Endothelial cell of umbilical vein (primary cell): ENCODE data around the gene ANP32E. TPM values are rescaled to one million over a fixed set of nuclear protein-coding genes. Genes with fewer than 3 reads are reported as not detected.
"Not testable (repeated sequence)": the region's sequence is repeated elsewhere in the genome, so short reads cannot be mapped to it uniquely, and the experiment has no call there.

ENCODE experiments used
- BruUV-seq: library from RNA; stranded (reverse); fragments of 400-500 nt; replicated peaks from 2 replicates; lab custom pipeline; 2021; lab: Mats Ljungman, UMichigan
- CTCF ChIA-PET: fragments of 300-600, 350-600 bp; sonication (Branson Sonifier 250); formaldehyde crosslinking; loops from one replicate; lab custom pipeline; 2021; ENCODE audit warnings: antibody characterized with exemption, inconsistent platforms; lab: Charles Lee
- POLR2A ChIA-PET: fragments of 300-600, 350-600 bp; sonication (Branson Sonifier 250); formaldehyde crosslinking; loops from one replicate; lab custom pipeline; 2021; ENCODE audit warnings: antibody characterized with exemption, inconsistent platforms; lab: Charles Lee
- DNase-seq: peaks from one replicate; pipeline ENCODE4 v3.0.0-alpha.2; 2011; ENCODE audit warnings: low read depth, low spot score
- FAIRE-seq: peaks from 2 replicates; lab custom pipeline; 2011; peaks lifted over from hg19 to GRCh38; lab: Jason Lieb, UNC
- H2AFZ ChIP-seq: 2 replicates; pipeline ENCODE4 v1.6.0; 2012; ENCODE audit warnings: low read depth, low read length, control low read depth, inconsistent platforms
- H3K27ac ChIP-seq: 2 replicates; pipeline ENCODE4 v1.5.1; 2011; ENCODE audit warnings: low read depth, mild to moderate bottlenecking, control low read depth, low read length, moderate library complexity; ENCODE audit not compliant: insufficient read depth
- H3K27me3 ChIP-seq, 2 experiments: 2 replicates each; pipeline versions ENCODE4 v1.6.0 to v1.6.1; 2011; ENCODE audit warnings: low read length in 2 of 2, mixed read lengths in 1 of 2; ENCODE audit not compliant: control insufficient read depth in 2 of 2, insufficient read depth in 2 of 2
- H3K36me3 ChIP-seq, 2 experiments: 2 replicates in 1 of 2; 3 replicates in 1 of 2; pipeline ENCODE4 v1.5.1; 2011; ENCODE audit warnings: low read length in 2 of 2, mild to moderate bottlenecking in 1 of 2, moderate library complexity in 1 of 2; ENCODE audit not compliant: control insufficient read depth in 2 of 2, insufficient read depth in 2 of 2; ENCODE audit errors: extremely low read depth in 1 of 2
- H3K4me1 ChIP-seq: 3 replicates; pipeline ENCODE4 v1.5.1; 2011; ENCODE audit warnings: mild to moderate bottlenecking, low read length; ENCODE audit not compliant: control insufficient read depth, insufficient read depth; ENCODE audit errors: extremely low read depth
- H3K4me2 ChIP-seq: 2 replicates; pipeline ENCODE4 v1.6.1; 2011; ENCODE audit warnings: low read length, control low read depth, mixed read lengths; ENCODE audit not compliant: insufficient read depth
- H3K4me3 ChIP-seq, 3 experiments: fragments of 200-600 bp in 1 of 3; sonication (generic), shearing (Covaris generic) in 1 of 3; replicated peaks in 1 of 3; 2 replicates each; pipeline ENCODE4 v1.5.1; 2011 to 2016; ENCODE audit warnings: control low read depth in 3 of 3, low read length in 3 of 3, mild to moderate bottlenecking in 2 of 3, inconsistent platforms in 1 of 3, low read depth in 1 of 3, moderate library complexity in 1 of 3; ENCODE audit not compliant: insufficient read depth in 1 of 3
- H3K79me2 ChIP-seq: 2 replicates; pipeline ENCODE4 v1.6.0; 2012; ENCODE audit warnings: low read length, inconsistent platforms; ENCODE audit not compliant: control insufficient read depth, insufficient read depth
- H3K9ac ChIP-seq: replicated peaks from 2 replicates; pipeline ENCODE3; 2011; ENCODE audit warnings: low read length, control low read depth; ENCODE audit not compliant: insufficient read depth; ENCODE audit errors: extremely low read depth
- H3K9me1 ChIP-seq: replicated peaks from 3 replicates; pipeline ENCODE4 v1.6.0; 2011; ENCODE audit warnings: mild to moderate bottlenecking, low read length; ENCODE audit not compliant: control insufficient read depth, insufficient read depth; ENCODE audit errors: extremely low read depth
- H3K9me3 ChIP-seq: replicated peaks from 2 replicates; pipeline ENCODE4 v1.5.1; 2012; ENCODE audit warnings: low read length, inconsistent platforms; ENCODE audit not compliant: control insufficient read depth, insufficient read depth
- H4K20me1 ChIP-seq: replicated peaks from 2 replicates; pipeline ENCODE3; 2011; ENCODE audit warnings: mild to moderate bottlenecking, low read length; ENCODE audit not compliant: control insufficient read depth, insufficient read depth; ENCODE audit errors: extremely low read depth
- GATA2 ChIP-seq: IDR thresholded peaks from 2 replicates; pipeline ENCODE4 v1.7.0; 2011; ENCODE audit warnings: low read depth, mild to moderate bottlenecking, moderate library complexity, mixed read lengths, low read length; ENCODE audit not compliant: insufficient read length, insufficient read depth
- JUN ChIP-seq: IDR thresholded peaks from 2 replicates; pipeline ENCODE4 v1.6.1; 2011; ENCODE audit warnings: borderline replicate concordance, low read depth; ENCODE audit not compliant: insufficient read length, insufficient read depth
- MYC ChIP-seq: IDR thresholded peaks from one replicate; pipeline ENCODE4 v1.6.1; 2011; ENCODE audit warnings: mild to moderate bottlenecking, low read depth, low read length
- dilution Hi-C: fragments of 300-500 bp; cut with MboI; formaldehyde crosslinking; loops from one replicate; pipeline ENCODE4 v1.15.0; 2019; ENCODE audit warnings: low sequenced_read_pairs; ENCODE audit not compliant: extremely low pct_ligation_motif_present
- intact Hi-C: fragments of 100-400 bp; cut with micrococcal nuclease; formaldehyde crosslinking; loops from one replicate; pipeline ENCODE4 v1.10.0; 2022
- polyA plus RNA-seq, 4 experiments: library from polyadenylated mRNA; depleted of rRNA in 3 of 4; stranded (reverse) in 3 of 4; unstranded in 1 of 4; fragments of >200 nt; gene quantifications; 2 replicates each; pipeline versions ENCODE4 v1.2.1 to v1.2.3, GENCODE V29; 2011 to 2012; ENCODE audit warnings: missing spikeins in 1 of 4
- total RNA-seq: library from RNA; stranded (reverse); gene quantifications from 2 replicates; pipeline ENCODE4 v1.2.3, GENCODE V29; 2021
- TF ChIP-seq, protein P1 (sequence below): IDR thresholded peaks from 2 replicates; pipeline ENCODE4 v1.6.1; 2011; ENCODE audit not compliant: insufficient read depth, insufficient read length
- TF ChIP-seq, protein P2 (sequence below), 2 donors: IDR thresholded peaks; 1 replicate in 1 of 2; 2 replicates in 1 of 2; pipeline ENCODE4 v1.5.1; 2011; ENCODE audit warnings: low read length in 2 of 2, mild to moderate bottlenecking in 2 of 2, moderate library complexity in 2 of 2, control low read depth in 1 of 2, inconsistent platforms in 1 of 2, low read depth in 1 of 2; ENCODE audit not compliant: insufficient read depth in 1 of 2; ENCODE audit errors: extremely low read depth in 1 of 2

The ANP32E gene
- total and polyA plus RNA-seq, 2 donors (not counting 3 experiments of a cell fraction or from before 2014, with no cell fraction given), result 6.8 to 53.4 TPM

- Histone ChIP-seq H3K79me2 (no peaks in the 10 kb centered on the region), H3K4me2 (no peak overlapping the region), H3K4me1 (no peaks in the 10 kb centered on the region), H3K27ac (no peak overlapping the region), H4K20me1 (no peaks in the 10 kb centered on the region), H3K9me1 (no peaks in the 10 kb centered on the region), H3K4me3 (no peak overlapping the region), H3K9me3 (no peaks in the 10 kb centered on the region), H3K27me3 (no peaks in the 10 kb centered on the region), H3K36me3 (peaks cover 4 to 7% of the 10 kb centered on the region in 2 experiments), H2AFZ (no peak overlapping the region), H3K9ac (no peak overlapping the region)
- DNase-seq, result no peak
- intact Hi-C loops (no loop called here), dilution Hi-C loops (no loop called here)
- no peak for FAIRE-seq
- no TSS peak for BruUV-seq
- TF ChIP-seq MYC, result no peak
- TF ChIP-seq, protein P1, sequence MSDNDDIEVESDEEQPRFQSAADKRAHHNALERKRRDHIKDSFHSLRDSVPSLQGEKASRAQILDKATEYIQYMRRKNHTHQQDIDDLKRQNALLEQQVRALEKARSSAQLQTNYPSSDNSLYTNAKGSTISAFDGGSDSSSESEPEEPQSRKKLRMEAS, result no peak
- CTCF ChIA-PET, result interaction anchor here (0.6 kb wide), 1 partner anchor 9 kb away, joined by 3 read pairs; no protein-coding TSS in a partner anchor
- POLR2A ChIA-PET, result no interaction called here
These were observed 10.9 kb downstream of the ANP32E start for GRCh38 chr1:150224983-150225382.

DNA sequence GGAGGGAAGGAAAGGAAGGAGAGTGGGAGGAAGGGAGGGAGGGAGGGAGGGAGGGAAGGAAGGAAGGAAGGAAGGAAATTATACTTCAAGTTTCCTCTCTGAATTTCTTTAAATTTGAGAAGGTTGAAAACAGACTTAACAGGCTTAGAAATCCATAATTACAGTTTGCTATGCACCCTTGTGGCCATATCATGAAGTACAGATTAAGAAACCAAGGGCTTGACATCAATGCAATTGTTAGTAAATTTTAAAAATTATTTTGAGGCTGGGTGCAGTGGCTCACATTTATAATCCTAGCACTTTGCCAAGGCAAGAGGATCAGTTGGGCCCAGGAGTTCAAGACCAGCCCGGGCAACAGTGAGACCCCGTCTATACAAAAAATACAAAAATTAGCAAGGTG is 14.4 kb downstream of the ANP32E start:
- Histone ChIP-seq H3K36me3 (peaks cover 4 to 11% of the 10 kb centered on the region in 2 experiments), H3K9me3 (no peaks in the 10 kb centered on the region), H3K4me1 (no peaks in the 10 kb centered on the region), H4K20me1 (no peaks in the 10 kb centered on the region), H3K9ac (no peak overlapping the region), H3K27me3 (no peaks in the 10 kb centered on the region), H3K4me2 (no peak overlapping the region), H3K79me2 (no peaks in the 10 kb centered on the region), H3K9me1 (no peaks in the 10 kb centered on the region), H2AFZ (no peak overlapping the region), H3K4me3 (no peak overlapping the region), H3K27ac (no peak overlapping the region)
- FAIRE-seq (no peak), DNase-seq (no peak)
- no TSS peak for BruUV-seq
- dilution Hi-C loops, result no loop called here
- CTCF ChIA-PET, result interaction anchor here (1.6 kb wide), 1 partner anchor 35 kb away, joined by 5 read pairs; no protein-coding TSS in a partner anchor
- intact Hi-C loops, result no loop called here
- POLR2A ChIA-PET, result no interaction called here
- TF ChIP-seq, protein P2, sequence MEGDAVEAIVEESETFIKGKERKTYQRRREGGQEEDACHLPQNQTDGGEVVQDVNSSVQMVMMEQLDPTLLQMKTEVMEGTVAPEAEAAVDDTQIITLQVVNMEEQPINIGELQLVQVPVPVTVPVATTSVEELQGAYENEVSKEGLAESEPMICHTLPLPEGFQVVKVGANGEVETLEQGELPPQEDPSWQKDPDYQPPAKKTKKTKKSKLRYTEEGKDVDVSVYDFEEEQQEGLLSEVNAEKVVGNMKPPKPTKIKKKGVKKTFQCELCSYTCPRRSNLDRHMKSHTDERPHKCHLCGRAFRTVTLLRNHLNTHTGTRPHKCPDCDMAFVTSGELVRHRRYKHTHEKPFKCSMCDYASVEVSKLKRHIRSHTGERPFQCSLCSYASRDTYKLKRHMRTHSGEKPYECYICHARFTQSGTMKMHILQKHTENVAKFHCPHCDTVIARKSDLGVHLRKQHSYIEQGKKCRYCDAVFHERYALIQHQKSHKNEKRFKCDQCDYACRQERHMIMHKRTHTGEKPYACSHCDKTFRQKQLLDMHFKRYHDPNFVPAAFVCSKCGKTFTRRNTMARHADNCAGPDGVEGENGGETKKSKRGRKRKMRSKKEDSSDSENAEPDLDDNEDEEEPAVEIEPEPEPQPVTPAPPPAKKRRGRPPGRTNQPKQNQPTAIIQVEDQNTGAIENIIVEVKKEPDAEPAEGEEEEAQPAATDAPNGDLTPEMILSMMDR (IDR thresholded peaks at IDR 0.05; ENCODE audit: extremely low read depth in 1 of 2, insufficient read depth in 1 of 2, low read depth in 1 of 2, low read length in 2 of 2), result peak; percentile 11 to 17
- TF ChIP-seq, protein P1, result no peak
- TF ChIP-seq JUN (no peak), GATA2 (no peak)

- H3K4me3 ChIP-seq, DNase-seq, H3K4me1 ChIP-seq, dilution Hi-C loops, intact Hi-C loops, FAIRE-seq, H3K79me2 ChIP-seq, H3K9ac ChIP-seq, BruUV-seq, H2AFZ ChIP-seq, H3K27me3 ChIP-seq, H3K9me1 ChIP-seq, H3K9me3 ChIP-seq, H3K36me3 ChIP-seq, POLR2A ChIA-PET, H3K27ac ChIP-seq, H3K4me2 ChIP-seq, H4K20me1 ChIP-seq: not testable (repeated sequence)
- CTCF ChIA-PET, result interaction anchor here (1.1 kb wide), 1 partner anchor 40 kb away, joined by 3 read pairs; no protein-coding TSS in a partner anchor
These were observed 20.1 kb downstream of the ANP32E start for GRCh38 chr1:150215855-150216254.
